IMR-90 (cell line): ENCODE measurements around the gene OXSR1. TPM values are rescaled to one million over a fixed set of nuclear protein-coding genes. Genes with fewer than 3 reads are reported as not detected.
A peak's percentile ranks its signal among the peaks of the same experiment; 100 is the strongest.

ENCODE experiments used
- ATAC-seq: fragments of 200-7000 bp; cut with Tn5 transposase; 2 replicates; pipeline ENCODE4 v1.9.1; 2020; ENCODE audit warnings: low read depth, mild to moderate bottlenecking, moderate library complexity
- BruUV-seq: library from RNA; stranded (reverse); fragments of 400-500 nt; replicated peaks from 2 replicates; lab custom pipeline; 2021; lab: Mats Ljungman, UMichigan
- CTCF ChIA-PET: fragments of 300-600 bp; formaldehyde crosslinking; extraction: SDS; loops from one replicate; lab custom pipeline; 2021; ENCODE audit warnings: antibody characterized with exemption; lab: Yijun Ruan, JAX
- POLR2A ChIA-PET: fragments of 300-600 bp; sonication (Branson Sonifier 250); formaldehyde crosslinking; loops from one replicate; lab custom pipeline; 2022; ENCODE audit warnings: antibody characterized with exemption; ENCODE audit not compliant: unreplicated experiment; lab: Charles Lee
- DNase-seq: peaks from one replicate; pipeline ENCODE4 v3.0.0; 2013
- H2AFZ ChIP-seq: replicated peaks from 2 replicates; pipeline ENCODE3; 2013; ENCODE audit warnings: low read length, mild to moderate bottlenecking; ENCODE audit not compliant: poor library complexity
- H2AK5ac ChIP-seq: 2 replicates; pipeline ENCODE4 v1.6.1; 2013; ENCODE audit warnings: low read depth, low read length, inconsistent platforms
- H2AK9ac ChIP-seq: replicated peaks from 2 replicates; pipeline ENCODE3; 2013; ENCODE audit warnings: mild to moderate bottlenecking, low read depth, low read length, moderate library complexity; ENCODE audit not compliant: poor library complexity
- H2BK120ac ChIP-seq: 2 replicates; pipeline ENCODE4 v1.6.1; 2013; ENCODE audit warnings: low read depth, low read length, inconsistent platforms
- H2BK15ac ChIP-seq: 3 replicates; pipeline ENCODE4 v1.6.1; 2013; ENCODE audit warnings: low read depth, low read length, inconsistent platforms
- H2BK20ac ChIP-seq: 2 replicates; pipeline ENCODE4 v1.6.1; 2013; ENCODE audit warnings: low read depth, mild to moderate bottlenecking, inconsistent platforms, low read length, moderate library complexity
- H2BK5ac ChIP-seq: 2 replicates; pipeline ENCODE4 v1.6.1; 2013; ENCODE audit warnings: mild to moderate bottlenecking, low read depth, low read length, inconsistent platforms; ENCODE audit not compliant: poor library complexity, severe bottlenecking
- H3K14ac ChIP-seq: replicated peaks from 2 replicates; pipeline ENCODE4 v1.6.1; 2013; ENCODE audit warnings: low read depth, low read length, inconsistent platforms
- H3K18ac ChIP-seq: 2 replicates; pipeline ENCODE4 v1.6.1; 2013; ENCODE audit warnings: low read depth, low read length, control low read depth
- H3K23ac ChIP-seq: 2 replicates; pipeline ENCODE4 v1.6.1; 2013; ENCODE audit warnings: low read depth, low read length, inconsistent platforms
- H3K27ac ChIP-seq: 2 replicates; pipeline ENCODE4 v1.5.1; 2013; ENCODE audit warnings: mild to moderate bottlenecking, control low read depth, low read length; ENCODE audit not compliant: insufficient read depth
- H3K27me3 ChIP-seq: 2 replicates; pipeline ENCODE4 v1.6.1; 2013; ENCODE audit warnings: low read length; ENCODE audit not compliant: control insufficient read depth, insufficient read depth
- H3K36me3 ChIP-seq: 2 replicates; pipeline ENCODE4 v1.6.1; 2013; ENCODE audit warnings: low read length, mixed read lengths; ENCODE audit not compliant: control insufficient read depth, insufficient read depth
- H3K4ac ChIP-seq: 2 replicates; pipeline ENCODE4 v1.6.1; 2013; ENCODE audit warnings: low read depth, low read length, inconsistent platforms
- H3K4me1 ChIP-seq: 2 replicates; pipeline ENCODE4 v1.6.1; 2013; ENCODE audit warnings: low read length, mixed read lengths; ENCODE audit not compliant: control insufficient read depth, insufficient read depth
- H3K4me2 ChIP-seq: 2 replicates; pipeline ENCODE4 v1.6.1; 2013; ENCODE audit warnings: low read depth, mild to moderate bottlenecking, control low read depth, low read length, moderate library complexity
- H3K4me3 ChIP-seq: 2 replicates; pipeline ENCODE4 v1.5.1; 2013; ENCODE audit warnings: low read depth, mild to moderate bottlenecking, control low read depth, low read length, moderate library complexity; ENCODE audit not compliant: insufficient read depth
- H3K56ac ChIP-seq: 2 replicates; pipeline ENCODE4 v1.6.1; 2013; ENCODE audit warnings: low read length, inconsistent platforms; ENCODE audit not compliant: insufficient read depth; ENCODE audit errors: extremely low read depth
- H3K79me1 ChIP-seq, 2 experiments: 2 replicates each; pipeline ENCODE4 v1.6.1; 2013; ENCODE audit warnings: low read length in 2 of 2, inconsistent platforms in 1 of 2, low read depth in 1 of 2
- H3K9ac ChIP-seq: 2 replicates; pipeline ENCODE4 v1.6.1; 2013; ENCODE audit warnings: low read depth, low read length, control low read depth
- H3K9me1 ChIP-seq: 2 replicates; pipeline ENCODE4 v1.6.1; 2013; ENCODE audit warnings: low read length, inconsistent platforms; ENCODE audit not compliant: insufficient read depth
- H3K9me3 ChIP-seq: 2 replicates; pipeline ENCODE4 v1.6.1; 2013; ENCODE audit warnings: low read length; ENCODE audit not compliant: control insufficient read depth, insufficient read depth
- H4K20me1 ChIP-seq: 2 replicates; pipeline ENCODE4 v1.6.1; 2013; ENCODE audit warnings: low read length, inconsistent platforms; ENCODE audit not compliant: insufficient read depth
- H4K5ac ChIP-seq: 2 replicates; pipeline ENCODE4 v1.6.1; 2013; ENCODE audit warnings: mild to moderate bottlenecking, low read depth, low read length, control low read depth
- H4K8ac ChIP-seq, 2 experiments: 2 replicates each; pipeline ENCODE4 v1.6.1; 2013; ENCODE audit warnings: low read depth in 2 of 2, low read length in 2 of 2, control low read depth in 1 of 2, inconsistent platforms in 1 of 2
- H4K91ac ChIP-seq: 2 replicates; pipeline ENCODE4 v1.6.1; 2013; ENCODE audit warnings: low read depth, low read length, inconsistent platforms; ENCODE audit not compliant: insufficient read depth
- BHLHE40 ChIP-seq: fragments of 150-350 bp; IDR thresholded peaks from 2 replicates; pipeline ENCODE4 v1.6.1; 2016; ENCODE audit warnings: mild to moderate bottlenecking, low read depth, low read length
- CEBPB ChIP-seq: IDR thresholded peaks from 2 replicates; pipeline ENCODE4 v1.6.1; 2012; ENCODE audit warnings: low read depth, low read length, improper control_type of control experiment
- CHD1 ChIP-seq: IDR thresholded peaks from 2 replicates; pipeline ENCODE4 v1.6.1; 2012; ENCODE audit warnings: low read depth, low read length, improper control_type of control experiment
- FOS ChIP-seq: fragments of 150-350 bp; IDR thresholded peaks from 2 replicates; pipeline ENCODE4 v1.6.1; 2016; ENCODE audit warnings: low read depth, low read length
- MAFK ChIP-seq: IDR thresholded peaks from 2 replicates; pipeline ENCODE4 v1.6.1; 2012; ENCODE audit warnings: low read depth, low read length, improper control_type of control experiment
- MAZ ChIP-seq: IDR thresholded peaks from 2 replicates; pipeline ENCODE4 v1.6.1; 2012; ENCODE audit warnings: low read depth, mild to moderate bottlenecking, low read length, improper control_type of control experiment, moderate library complexity, borderline replicate concordance
- MXI1 ChIP-seq: IDR thresholded peaks from 2 replicates; pipeline ENCODE4 v1.6.1; 2012; ENCODE audit warnings: low read depth, mild to moderate bottlenecking, low read length, moderate library complexity, borderline replicate concordance
- NFE2L2 ChIP-seq: fragments of 150-350 bp; IDR thresholded peaks from 2 replicates; pipeline ENCODE4 v1.6.1; 2016; ENCODE audit warnings: low read depth, mild to moderate bottlenecking, low read length
- POLR2A ChIP-seq: IDR thresholded peaks from 2 replicates; pipeline ENCODE4 v1.6.1; 2012; ENCODE audit warnings: mild to moderate bottlenecking, low read depth, low read length
- RCOR1 ChIP-seq: IDR thresholded peaks from 2 replicates; pipeline ENCODE4 v1.6.1; 2012; ENCODE audit warnings: mild to moderate bottlenecking, low read length, improper control_type of control experiment; ENCODE audit not compliant: insufficient replicate concordance
- RFX5 ChIP-seq: IDR thresholded peaks from 2 replicates; pipeline ENCODE4 v1.8.0; 2012; ENCODE audit warnings: low read depth, mild to moderate bottlenecking, low read length, moderate library complexity
- SMC3 ChIP-seq: fragments of 150-350 bp; IDR thresholded peaks from 2 replicates; pipeline ENCODE4 v1.6.1; 2016; ENCODE audit warnings: low read depth, mild to moderate bottlenecking, antibody characterized with exemption, low read length, moderate library complexity
- WGBS, 2 experiments: methylation state at CpG; one replicate each; pipeline versions ENCODE4 v1.1.5 to v1.1.7; 2013; ENCODE audit warnings: missing lambda C conversion rate in 2 of 2; ENCODE audit not compliant: insufficient read length in 1 of 2; ENCODE audit errors: extremely low coverage in 2 of 2; 5-methylcytosine and 5-hydroxymethylcytosine counted together
- dilution Hi-C: fragments of 300-500 bp; cut with HindIII; formaldehyde crosslinking; loops from one replicate; pipeline ENCODE4 v1.14.3; 2018; ENCODE audit warnings: low sequenced_read_pairs; ENCODE audit not compliant: unreplicated experiment
- in situ Hi-C: fragments of 300-500 bp; cut with MboI; formaldehyde crosslinking; loops from 3 replicates; pipeline ENCODE4 v1.14.3; 2019; ENCODE audit warnings: low sequenced_read_pairs, inconsistent platforms, mixed read lengths
- intact Hi-C: fragments of 100-400 bp; cut with micrococcal nuclease; formaldehyde crosslinking; loops from 2 replicates; pipeline ENCODE4 v1.10.0; 2022
- polyA plus RNA-seq, 3 experiments: library from polyadenylated mRNA; depleted of rRNA; stranded (reverse); fragments of >200 nt; gene quantifications; 2 replicates each; pipeline ENCODE4 v1.2.3, GENCODE V29; 2012; ENCODE audit warnings: low replicate concordance in 1 of 3
- total RNA-seq: library from RNA; depleted of rRNA; stranded (reverse); fragments of >200 nt; gene quantifications from 2 replicates; pipeline ENCODE4 v1.2.3, GENCODE V29; 2012
- TF ChIP-seq, protein P1 (sequence below): fragments of 150-350 bp; IDR thresholded peaks from 2 replicates; pipeline ENCODE4 v1.6.1; 2016; ENCODE audit warnings: low read depth, mild to moderate bottlenecking, low read length, moderate library complexity, borderline replicate concordance
- TF ChIP-seq, protein P2 (sequence below): fragments of 150-350 bp; IDR thresholded peaks from 2 replicates; pipeline ENCODE4 v1.6.1; 2017; ENCODE audit warnings: mild to moderate bottlenecking, antibody characterized with exemption, low read length, low read depth
- TF ChIP-seq, protein P3 (sequence below): conservative IDR thresholded peaks from 2 replicates; pipeline ENCODE4 v1.5.1; 2012; ENCODE audit warnings: mild to moderate bottlenecking, low read depth, low read length, improper control_type of control experiment

The OXSR1 gene
- total and polyA plus RNA-seq, 2 of the 4 experiments (the other 2 are of a cell fraction): 32.9 to 37.6 TPM

DNA sequence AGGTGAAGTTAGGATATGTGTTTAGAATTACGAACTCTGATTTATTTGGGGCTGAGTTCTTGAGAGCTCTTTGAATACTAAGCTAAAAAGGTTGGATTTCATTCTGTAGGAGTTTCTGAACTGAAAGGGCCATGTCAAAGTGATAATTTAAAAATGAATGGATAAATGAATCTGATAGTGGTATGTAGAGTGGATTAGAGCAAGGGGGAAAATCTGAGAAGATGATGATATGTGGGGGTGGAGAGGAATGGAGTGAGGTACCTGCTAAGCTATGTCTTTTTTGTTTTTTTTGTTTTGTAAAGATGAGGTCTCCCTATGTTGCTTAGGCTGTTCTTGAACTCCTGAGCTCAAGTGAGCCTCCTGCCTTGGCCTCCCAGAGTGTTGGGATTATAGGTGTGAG, 55.7 kb downstream of the OXSR1 start:
- Histone ChIP-seq H3K79me1 (peaks cover 34 to 56% of the 10 kb centered on the region in 2 experiments), H2BK20ac (no peak overlapping the region), H3K4me3 (no peak overlapping the region), H3K14ac (no peak overlapping the region), H2BK120ac (no peak overlapping the region), H3K4me2 (no peak overlapping the region), H3K9ac (no peak overlapping the region), H2AFZ (no peak overlapping the region), H3K9me3 (no peaks in the 10 kb centered on the region), H3K27ac (no peak overlapping the region), H2AK9ac (no peak overlapping the region), H3K18ac (no peak overlapping the region), H4K8ac (no peak overlapping the region), H4K5ac (no peak overlapping the region), H2AK5ac (no peak overlapping the region), H2BK5ac (no peak overlapping the region), H4K20me1 (peaks cover 11% of the 10 kb centered on the region; the same call in 1 of the 2 replicates), H3K23ac (0 out of 2 replicates have a peak overlapping the region, but pooled peaks have one; percentile 23), H3K27me3 (no peaks in the 10 kb centered on the region), H3K36me3 (peaks cover 14% of the 10 kb centered on the region), H3K4me1 (peaks cover 2% of the 10 kb centered on the region; the same call in 1 of the 2 replicates), H3K4ac (no peak overlapping the region), H4K91ac (no peak overlapping the region), H3K56ac (no peak overlapping the region), H3K9me1 (peaks cover 8% of the 10 kb centered on the region; the same call in 1 of the 2 replicates), H2BK15ac (no peak overlapping the region)
- dilution Hi-C loops: no loop called here
- ATAC-seq: no peak
- POLR2A ChIA-PET: no interaction called here
- TF ChIP-seq, protein P1, sequence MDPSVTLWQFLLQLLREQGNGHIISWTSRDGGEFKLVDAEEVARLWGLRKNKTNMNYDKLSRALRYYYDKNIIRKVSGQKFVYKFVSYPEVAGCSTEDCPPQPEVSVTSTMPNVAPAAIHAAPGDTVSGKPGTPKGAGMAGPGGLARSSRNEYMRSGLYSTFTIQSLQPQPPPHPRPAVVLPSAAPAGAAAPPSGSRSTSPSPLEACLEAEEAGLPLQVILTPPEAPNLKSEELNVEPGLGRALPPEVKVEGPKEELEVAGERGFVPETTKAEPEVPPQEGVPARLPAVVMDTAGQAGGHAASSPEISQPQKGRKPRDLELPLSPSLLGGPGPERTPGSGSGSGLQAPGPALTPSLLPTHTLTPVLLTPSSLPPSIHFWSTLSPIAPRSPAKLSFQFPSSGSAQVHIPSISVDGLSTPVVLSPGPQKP: no peak
- TF ChIP-seq, protein P2, sequence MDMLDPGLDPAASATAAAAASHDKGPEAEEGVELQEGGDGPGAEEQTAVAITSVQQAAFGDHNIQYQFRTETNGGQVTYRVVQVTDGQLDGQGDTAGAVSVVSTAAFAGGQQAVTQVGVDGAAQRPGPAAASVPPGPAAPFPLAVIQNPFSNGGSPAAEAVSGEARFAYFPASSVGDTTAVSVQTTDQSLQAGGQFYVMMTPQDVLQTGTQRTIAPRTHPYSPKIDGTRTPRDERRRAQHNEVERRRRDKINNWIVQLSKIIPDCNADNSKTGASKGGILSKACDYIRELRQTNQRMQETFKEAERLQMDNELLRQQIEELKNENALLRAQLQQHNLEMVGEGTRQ: no peak
- TF ChIP-seq MAFK (no peak), RCOR1 (no peak), POLR2A (no peak), CHD1 (no peak), SMC3 (no peak), CEBPB (no peak), MXI1 (no peak), BHLHE40 (no peak), MAZ (no peak), FOS (no peak), RFX5 (no peak), NFE2L2 (no peak)
- TF ChIP-seq, protein P3, sequence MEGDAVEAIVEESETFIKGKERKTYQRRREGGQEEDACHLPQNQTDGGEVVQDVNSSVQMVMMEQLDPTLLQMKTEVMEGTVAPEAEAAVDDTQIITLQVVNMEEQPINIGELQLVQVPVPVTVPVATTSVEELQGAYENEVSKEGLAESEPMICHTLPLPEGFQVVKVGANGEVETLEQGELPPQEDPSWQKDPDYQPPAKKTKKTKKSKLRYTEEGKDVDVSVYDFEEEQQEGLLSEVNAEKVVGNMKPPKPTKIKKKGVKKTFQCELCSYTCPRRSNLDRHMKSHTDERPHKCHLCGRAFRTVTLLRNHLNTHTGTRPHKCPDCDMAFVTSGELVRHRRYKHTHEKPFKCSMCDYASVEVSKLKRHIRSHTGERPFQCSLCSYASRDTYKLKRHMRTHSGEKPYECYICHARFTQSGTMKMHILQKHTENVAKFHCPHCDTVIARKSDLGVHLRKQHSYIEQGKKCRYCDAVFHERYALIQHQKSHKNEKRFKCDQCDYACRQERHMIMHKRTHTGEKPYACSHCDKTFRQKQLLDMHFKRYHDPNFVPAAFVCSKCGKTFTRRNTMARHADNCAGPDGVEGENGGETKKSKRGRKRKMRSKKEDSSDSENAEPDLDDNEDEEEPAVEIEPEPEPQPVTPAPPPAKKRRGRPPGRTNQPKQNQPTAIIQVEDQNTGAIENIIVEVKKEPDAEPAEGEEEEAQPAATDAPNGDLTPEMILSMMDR: no peak
- CTCF ChIA-PET: no interaction called here
- DNase-seq: no peak
- BruUV-seq: no TSS peak
- in situ Hi-C loops: no loop called here
- intact Hi-C loops: no loop called here
- WGBS, 2 experiments: no CpG with 5 or more reads among the region's 1 CpG
